Measurements from ENCODE around the gene ZCCHC2. TPM values are rescaled to one million over a fixed set of nuclear protein-coding genes. Genes with fewer than 3 reads are reported as not detected.

The ZCCHC2 gene
- total and polyA plus RNA-seq, 8 donors, result 3.9 to 76.5 (median 15.6) TPM

DNA sequence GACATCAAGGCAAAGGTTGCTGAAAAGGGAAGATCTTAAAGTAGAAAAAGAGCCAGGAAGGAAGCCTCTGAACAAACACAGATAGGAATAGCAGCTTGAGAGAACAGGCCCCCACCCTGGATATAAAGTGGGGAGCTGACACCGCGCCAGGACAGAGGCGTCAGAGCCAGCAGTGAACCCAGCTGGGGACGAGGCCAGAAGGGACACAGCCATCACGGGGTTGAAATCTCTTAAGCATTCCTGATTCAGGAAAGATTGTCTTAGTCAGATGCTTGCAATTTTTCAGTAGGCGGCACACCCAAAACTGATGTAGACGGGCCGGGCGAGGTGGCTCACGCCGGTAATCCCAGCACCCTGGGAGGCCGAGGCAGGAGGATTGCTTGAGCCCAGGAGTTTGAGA is 98.7 kb downstream of the ZCCHC2 start:
- 62 to 87% (median 74%) methylated on average over 12 of the region's 12 CpGs for WGBS, 5 donors
- no peaks in the 10 kb centered on the region for H3K9me3 ChIP-seq
- no peak overlapping the region for H3K4me3 ChIP-seq
- TF ChIP-seq, protein P1, sequence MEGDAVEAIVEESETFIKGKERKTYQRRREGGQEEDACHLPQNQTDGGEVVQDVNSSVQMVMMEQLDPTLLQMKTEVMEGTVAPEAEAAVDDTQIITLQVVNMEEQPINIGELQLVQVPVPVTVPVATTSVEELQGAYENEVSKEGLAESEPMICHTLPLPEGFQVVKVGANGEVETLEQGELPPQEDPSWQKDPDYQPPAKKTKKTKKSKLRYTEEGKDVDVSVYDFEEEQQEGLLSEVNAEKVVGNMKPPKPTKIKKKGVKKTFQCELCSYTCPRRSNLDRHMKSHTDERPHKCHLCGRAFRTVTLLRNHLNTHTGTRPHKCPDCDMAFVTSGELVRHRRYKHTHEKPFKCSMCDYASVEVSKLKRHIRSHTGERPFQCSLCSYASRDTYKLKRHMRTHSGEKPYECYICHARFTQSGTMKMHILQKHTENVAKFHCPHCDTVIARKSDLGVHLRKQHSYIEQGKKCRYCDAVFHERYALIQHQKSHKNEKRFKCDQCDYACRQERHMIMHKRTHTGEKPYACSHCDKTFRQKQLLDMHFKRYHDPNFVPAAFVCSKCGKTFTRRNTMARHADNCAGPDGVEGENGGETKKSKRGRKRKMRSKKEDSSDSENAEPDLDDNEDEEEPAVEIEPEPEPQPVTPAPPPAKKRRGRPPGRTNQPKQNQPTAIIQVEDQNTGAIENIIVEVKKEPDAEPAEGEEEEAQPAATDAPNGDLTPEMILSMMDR (IDR thresholded peaks at IDR 0.05), result no peak
- TF ChIP-seq POLR2AphosphoS5 (IDR thresholded peaks at IDR 0.05) (no peak), POLR2A (IDR thresholded peaks at IDR 0.05) (no peak), EP300 (IDR thresholded peaks at IDR 0.05) (no peak)
- H3K4me1 ChIP-seq, result no peaks in the 10 kb centered on the region
- H3K27ac ChIP-seq, result peak overlapping the region in 4 of 5 donors; percentile 13 to 33 (median 24)
- peaks cover 0 to 7% (median 0%) of the 10 kb centered on the region in 3 donors for H3K27me3 ChIP-seq
- intact Hi-C loops (cut with DNase I; ENCODE audit: low total_unique reads), result no loop called here
- peak in 1 of 2 donors; percentile 52 for DNase-seq
- H3K36me3 ChIP-seq, result no peaks in the 10 kb centered on the region

DNA sequence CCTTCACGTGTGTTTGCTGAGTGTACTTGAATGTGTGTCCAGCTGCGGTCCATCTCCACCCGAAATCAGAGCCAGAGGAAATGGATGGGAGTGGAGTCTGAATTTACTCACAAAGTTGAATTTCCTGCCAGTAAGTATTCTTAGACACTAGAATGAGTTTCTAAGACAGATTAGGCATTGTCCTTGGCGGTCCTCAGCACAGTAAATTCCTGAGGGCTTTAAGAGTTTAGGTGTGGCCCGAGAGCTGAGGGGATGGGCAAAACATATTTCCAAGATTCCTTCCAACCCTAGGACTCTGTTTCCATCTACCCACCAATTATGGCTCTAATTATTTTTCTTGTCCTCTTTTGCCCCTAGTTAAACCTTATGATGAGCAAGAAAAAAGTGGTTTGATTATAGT is 102.2 kb downstream of the ZCCHC2 start:
- peak in 1 of 2 donors; percentile 81 for DNase-seq
- WGBS, 5 donors, result 42 to 59% (median 49%) methylated on average over 5 of the region's 5 CpGs
- Histone ChIP-seq H3K27me3 (no peaks in the 10 kb centered on the region), H3K9me3 (no peaks in the 10 kb centered on the region), H3K36me3 (no peaks in the 10 kb centered on the region), H3K4me1 (no peaks in the 10 kb centered on the region), H3K27ac (peak overlapping the region in 2 of 5 donors; percentile 9 to 47), H3K4me3 (no peak overlapping the region)
- intact Hi-C loops (cut with DNase I; ENCODE audit: low total_unique reads), result no loop called here
- TF ChIP-seq POLR2AphosphoS5 (IDR thresholded peaks at IDR 0.05) (no peak), POLR2A (IDR thresholded peaks at IDR 0.05) (no peak), EP300 (IDR thresholded peaks at IDR 0.05) (no peak)
- TF ChIP-seq, protein P1 (IDR thresholded peaks at IDR 0.05), result no peak

Other genes with a start within 250 kb of the ZCCHC2 start
- gene TNFRSF11A, start 197.7 kb upstream of the ZCCHC2 start, total RNA-seq, result 10 to 100 TPM in 3 of 5 donors, 1 to 10 TPM in 1, under 1 TPM in 1; 0.45 to 50.3 (median 18.5) TPM
- 1 to 10 TPM in 1 of 3 donors, under 1 TPM in 2; 0.50 to 1.2 (median 0.92) TPM for gene TNFRSF11A, start 197.7 kb upstream of the ZCCHC2 start, polyA plus RNA-seq
- gene PHLPP1, start 192.5 kb downstream of the ZCCHC2 start, total RNA-seq, result 10 to 100 TPM in 4 of 5 donors, 1 to 10 TPM in 1; 5.4 to 77.0 (median 19.3) TPM
- gene PHLPP1, start 192.5 kb downstream of the ZCCHC2 start, polyA plus RNA-seq, result 10 to 100 TPM in 1 of 3 donors, 1 to 10 TPM in 2; 2.1 to 11.0 (median 2.6) TPM